Measurements from ENCODE around the gene CTNNA3. TPM values are rescaled to one million over a fixed set of nuclear protein-coding genes. Genes with fewer than 3 reads are reported as not detected.
A peak's percentile ranks its signal among the peaks of the same experiment; 100 is the strongest.

The CTNNA3 gene
- total and polyA plus RNA-seq, 9 donors = 4.1 to 18.8 (median 6.3) TPM

DNA sequence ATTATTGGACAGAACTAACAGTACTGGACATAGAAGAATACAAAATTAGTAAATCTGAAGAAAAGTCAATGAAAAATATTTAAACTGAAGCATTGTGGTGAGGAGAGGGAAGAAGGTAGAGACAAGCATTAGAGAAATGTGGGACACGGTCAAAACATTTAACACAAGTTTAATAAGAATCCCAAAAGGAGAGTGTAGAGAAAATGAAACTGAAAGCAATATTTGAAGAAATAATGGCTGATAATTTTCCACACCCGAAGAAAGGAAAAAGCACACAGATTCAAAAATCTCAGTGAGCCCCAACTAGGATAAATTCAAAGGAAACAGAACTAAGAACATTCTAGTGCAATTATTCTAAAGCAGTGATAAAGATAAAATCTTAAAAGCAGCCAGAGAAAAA is 896.5 kb downstream of the CTNNA3 start:
- no CpG with 5 or more reads among the region's 2 CpGs for WGBS (ENCODE audit: insufficient coverage)
- Histone ChIP-seq H3K9me3 (replicated peaks; ENCODE audit: control insufficient read depth, low read depth, low read length) (no peaks in the 10 kb centered on the region), H3K4me1 (ENCODE audit: control insufficient read depth, insufficient read depth, low read length) (no peaks in the 10 kb centered on the region), H3K27me3 (ENCODE audit: control insufficient read depth, insufficient read depth, low read length) (no peaks in the 10 kb centered on the region), H3K4me3 (ENCODE audit: low read length) (no peak overlapping the region), H3K36me3 (ENCODE audit: control insufficient read depth, insufficient read depth, low read length) (no peaks in the 10 kb centered on the region), H3K27ac (ENCODE audit: low read length) (no peak overlapping the region)
- DNase-seq = no peak

DNA sequence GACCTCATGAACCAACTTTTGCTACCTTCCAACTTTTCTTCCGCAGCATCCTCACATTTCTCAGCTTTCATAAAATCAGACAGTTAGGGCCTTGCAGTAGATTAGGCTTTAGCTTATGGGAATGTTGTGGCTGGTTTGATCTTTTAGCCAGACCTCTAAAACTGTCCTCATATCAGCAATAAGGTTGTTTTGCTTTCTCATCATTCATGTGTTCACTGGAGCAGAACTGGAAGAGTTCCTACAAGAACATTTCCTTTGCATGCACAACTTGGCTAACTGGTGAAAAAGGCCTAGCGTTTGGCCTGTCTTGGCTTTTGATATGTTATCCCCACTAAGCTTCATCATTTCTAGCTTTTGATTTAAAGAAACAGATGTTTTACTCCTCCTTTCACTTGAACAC is 900.1 kb downstream of the CTNNA3 start:
- Histone ChIP-seq H3K36me3 (ENCODE audit: control insufficient read depth, insufficient read depth, low read length) (no peaks in the 10 kb centered on the region), H3K27me3 (ENCODE audit: control insufficient read depth, insufficient read depth, low read length) (no peaks in the 10 kb centered on the region), H3K9me3 (replicated peaks; ENCODE audit: control insufficient read depth, low read depth, low read length) (no peaks in the 10 kb centered on the region), H3K4me3 (ENCODE audit: low read length) (no peak overlapping the region), H3K27ac (ENCODE audit: low read length) (no peak overlapping the region), H3K4me1 (ENCODE audit: control insufficient read depth, insufficient read depth, low read length) (no peaks in the 10 kb centered on the region)
- no peak for DNase-seq
- no CpG with 5 or more reads among the region's 2 CpGs for WGBS (ENCODE audit: insufficient coverage)

DNA sequence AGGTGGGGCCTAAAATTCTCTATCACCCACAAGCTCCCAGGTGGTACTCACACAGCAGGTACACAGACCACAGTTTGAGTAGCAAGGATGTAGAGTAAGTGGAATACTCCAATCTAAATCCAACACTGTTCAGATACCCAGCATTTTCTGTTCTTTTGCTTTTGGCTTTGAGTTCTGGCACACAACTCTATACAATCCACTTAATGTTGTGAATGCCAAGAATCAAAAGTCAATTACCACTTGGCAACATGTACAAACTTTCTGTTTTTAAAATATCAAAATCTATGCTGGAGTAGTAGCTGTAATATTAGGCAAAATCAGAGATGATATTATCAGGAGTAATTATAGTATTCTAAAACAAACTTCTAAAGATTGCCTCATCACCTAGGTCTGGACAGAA is 903.6 kb downstream of the CTNNA3 start:
- no peak overlapping the region for H3K4me3 ChIP-seq (ENCODE audit: low read length)
- no peaks in the 10 kb centered on the region for H3K4me1 ChIP-seq (ENCODE audit: control insufficient read depth, insufficient read depth, low read length)
- H3K36me3 ChIP-seq (ENCODE audit: control insufficient read depth, insufficient read depth, low read length) = no peaks in the 10 kb centered on the region
- no peaks in the 10 kb centered on the region for H3K9me3 ChIP-seq (replicated peaks; ENCODE audit: control insufficient read depth, low read depth, low read length)
- no peaks in the 10 kb centered on the region for H3K27me3 ChIP-seq (ENCODE audit: control insufficient read depth, insufficient read depth, low read length)
- no peak overlapping the region for H3K27ac ChIP-seq (ENCODE audit: low read length)
- DNase-seq = peak; percentile 19

DNA sequence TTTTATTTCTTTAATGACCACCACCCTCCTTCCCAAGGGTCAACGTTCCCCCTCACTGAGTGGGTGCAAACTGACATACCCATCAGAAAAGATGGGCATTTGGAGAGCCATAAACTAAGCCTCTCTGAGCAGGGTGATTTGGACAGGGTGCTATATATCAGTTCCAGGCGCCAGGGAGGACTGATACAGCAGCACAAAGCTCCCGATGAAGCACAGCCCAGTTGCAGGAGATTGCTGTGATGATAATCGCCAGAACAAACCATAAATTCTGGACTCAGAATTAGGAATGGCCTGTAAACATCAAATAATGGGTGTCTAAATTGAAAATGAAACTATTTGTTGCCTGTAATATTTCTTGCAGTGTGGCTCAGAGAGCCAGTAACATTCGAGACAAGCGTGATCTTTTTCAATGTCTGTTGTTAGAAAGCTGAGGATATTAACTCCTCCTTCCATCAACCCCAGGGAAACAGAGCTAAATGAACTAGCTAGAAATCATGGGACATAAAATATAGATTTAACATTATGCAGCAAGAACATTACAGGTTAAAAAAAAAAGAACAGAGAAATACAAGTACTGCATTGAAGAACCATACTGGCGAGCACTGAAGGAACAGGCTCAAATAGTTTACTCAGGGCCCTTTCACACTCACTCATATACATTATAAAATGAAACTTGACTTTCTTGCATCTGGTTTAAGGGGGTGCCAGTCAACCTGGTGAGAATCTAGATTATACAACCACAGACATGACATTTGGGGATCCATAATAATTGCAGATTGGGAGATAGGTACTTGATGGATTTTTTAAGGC is 907.6 kb downstream of the CTNNA3 start:
- no peak overlapping the region for H3K4me3 ChIP-seq (ENCODE audit: low read length)
- WGBS (ENCODE audit: insufficient coverage) = 44% methylated on average over 2 of the region's 7 CpGs
- no peaks in the 10 kb centered on the region for H3K4me1 ChIP-seq (ENCODE audit: control insufficient read depth, insufficient read depth, low read length)
- no peak for DNase-seq
- no peaks in the 10 kb centered on the region for H3K36me3 ChIP-seq (ENCODE audit: control insufficient read depth, insufficient read depth, low read length)
- no peaks in the 10 kb centered on the region for H3K9me3 ChIP-seq (replicated peaks; ENCODE audit: control insufficient read depth, low read depth, low read length)
- no peaks in the 10 kb centered on the region for H3K27me3 ChIP-seq (ENCODE audit: control insufficient read depth, insufficient read depth, low read length)
- no peak overlapping the region for H3K27ac ChIP-seq (ENCODE audit: low read length)

DNA sequence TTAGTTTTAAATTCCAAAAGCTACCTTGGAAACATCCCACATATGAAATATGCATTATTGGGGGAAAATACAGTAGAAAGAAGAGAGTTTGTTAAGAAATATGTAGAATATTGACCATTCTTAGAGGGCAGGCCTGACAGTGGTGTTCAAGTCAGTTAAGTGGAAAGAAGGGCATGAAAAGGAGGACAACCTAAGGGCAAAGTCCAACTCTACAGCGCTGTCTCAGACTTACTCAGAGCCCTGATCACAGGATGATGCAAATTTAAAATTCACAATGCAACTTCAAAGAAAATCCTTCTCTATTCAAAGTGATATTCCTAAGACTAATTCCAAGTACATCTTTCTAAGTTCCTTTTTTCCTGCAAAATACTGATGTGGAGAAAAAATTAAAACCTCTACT is 909.3 kb downstream of the CTNNA3 start:
- DNase-seq = no peak
- H3K36me3 ChIP-seq (ENCODE audit: control insufficient read depth, insufficient read depth, low read length) = no peaks in the 10 kb centered on the region
- no peak overlapping the region for H3K27ac ChIP-seq (ENCODE audit: low read length)
- H3K27me3 ChIP-seq (ENCODE audit: control insufficient read depth, insufficient read depth, low read length) = no peaks in the 10 kb centered on the region
- no CpG with 5 or more reads among the region's 1 CpG for WGBS (ENCODE audit: insufficient coverage)
- no peaks in the 10 kb centered on the region for H3K4me1 ChIP-seq (ENCODE audit: control insufficient read depth, insufficient read depth, low read length)
- H3K4me3 ChIP-seq (ENCODE audit: low read length) = no peak overlapping the region
- no peaks in the 10 kb centered on the region for H3K9me3 ChIP-seq (replicated peaks; ENCODE audit: control insufficient read depth, low read depth, low read length)

DNA sequence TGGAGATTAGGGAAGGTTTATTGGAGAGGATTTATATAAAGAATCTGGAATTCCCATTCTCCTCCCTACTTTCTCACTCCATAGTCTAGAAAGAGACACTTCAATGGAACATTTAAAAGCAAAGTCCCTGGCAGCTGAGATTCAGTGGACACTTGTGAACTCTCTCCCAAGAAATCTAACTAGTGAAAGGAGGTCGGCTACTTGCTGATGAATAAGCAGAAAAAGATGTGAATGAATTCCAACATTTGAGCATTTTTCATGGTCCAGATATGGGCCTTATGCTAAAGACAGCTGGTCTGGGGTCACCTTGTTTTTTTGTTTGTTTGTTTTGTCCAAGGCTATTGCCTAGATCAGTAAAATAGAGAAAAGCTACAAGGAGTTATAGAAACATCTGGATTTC is 911.2 kb downstream of the CTNNA3 start:
- DNase-seq = peak; percentile 8
- H3K4me1 ChIP-seq (ENCODE audit: control insufficient read depth, insufficient read depth, low read length) = no peaks in the 10 kb centered on the region
- no peaks in the 10 kb centered on the region for H3K27me3 ChIP-seq (ENCODE audit: control insufficient read depth, insufficient read depth, low read length)
- H3K9me3 ChIP-seq (replicated peaks; ENCODE audit: control insufficient read depth, low read depth, low read length) = no peaks in the 10 kb centered on the region
- H3K36me3 ChIP-seq (ENCODE audit: control insufficient read depth, insufficient read depth, low read length) = no peaks in the 10 kb centered on the region
- H3K27ac ChIP-seq (ENCODE audit: low read length) = no peak overlapping the region
- WGBS (ENCODE audit: insufficient coverage) = no CpG with 5 or more reads among the region's 1 CpG
- no peak overlapping the region for H3K4me3 ChIP-seq (ENCODE audit: low read length)

DNA sequence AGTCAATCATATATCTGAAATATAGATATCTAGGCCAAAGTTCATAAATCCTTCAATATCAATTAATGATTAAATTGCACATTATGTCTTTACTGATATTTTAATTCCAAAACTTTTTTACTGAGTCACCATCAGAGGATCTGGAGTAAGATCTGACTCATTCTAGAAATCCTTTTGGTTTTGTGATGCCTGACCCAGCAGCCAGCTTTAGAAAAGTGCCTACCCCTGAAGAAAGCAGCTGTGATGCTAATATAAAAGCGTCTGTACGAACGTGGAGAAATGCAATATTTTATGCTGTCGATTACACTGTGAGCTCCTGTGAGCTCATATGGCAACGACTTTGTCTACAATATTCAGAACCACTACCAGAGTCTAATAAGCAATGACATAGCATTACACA is 912.7 kb downstream of the CTNNA3 start:
- Histone ChIP-seq H3K27ac (ENCODE audit: low read length) (no peak overlapping the region), H3K36me3 (ENCODE audit: control insufficient read depth, insufficient read depth, low read length) (no peaks in the 10 kb centered on the region), H3K9me3 (replicated peaks; ENCODE audit: control insufficient read depth, low read depth, low read length) (no peaks in the 10 kb centered on the region), H3K4me3 (ENCODE audit: low read length) (no peak overlapping the region), H3K27me3 (ENCODE audit: control insufficient read depth, insufficient read depth, low read length) (no peaks in the 10 kb centered on the region), H3K4me1 (ENCODE audit: control insufficient read depth, insufficient read depth, low read length) (no peaks in the 10 kb centered on the region)
- WGBS (ENCODE audit: insufficient coverage) = 53% methylated on average over 5 of the region's 5 CpGs
- DNase-seq = no peak

DNA sequence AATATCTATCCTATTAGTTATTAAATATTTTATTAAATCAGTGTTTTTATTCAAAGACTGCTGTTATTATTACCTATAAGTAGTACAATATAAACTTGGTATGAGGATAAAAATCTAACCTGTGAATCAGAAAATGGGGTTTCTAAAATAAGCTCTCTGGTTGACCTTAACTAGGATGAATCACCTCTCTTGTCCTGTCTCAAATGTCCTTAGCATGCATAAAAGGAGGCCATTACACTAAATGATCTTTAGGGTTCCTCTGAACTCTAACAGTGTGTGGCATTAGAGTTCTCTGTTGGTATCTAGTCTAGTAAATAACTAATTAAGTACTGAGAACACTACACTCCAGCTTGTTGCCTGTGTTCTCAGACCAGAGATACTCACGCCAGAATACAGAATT is 913.2 kb downstream of the CTNNA3 start:
- WGBS (ENCODE audit: insufficient coverage) = no CpG with 5 or more reads among the region's 1 CpG
- Histone ChIP-seq H3K27ac (ENCODE audit: low read length) (no peak overlapping the region), H3K36me3 (ENCODE audit: control insufficient read depth, insufficient read depth, low read length) (no peaks in the 10 kb centered on the region)

DNA sequence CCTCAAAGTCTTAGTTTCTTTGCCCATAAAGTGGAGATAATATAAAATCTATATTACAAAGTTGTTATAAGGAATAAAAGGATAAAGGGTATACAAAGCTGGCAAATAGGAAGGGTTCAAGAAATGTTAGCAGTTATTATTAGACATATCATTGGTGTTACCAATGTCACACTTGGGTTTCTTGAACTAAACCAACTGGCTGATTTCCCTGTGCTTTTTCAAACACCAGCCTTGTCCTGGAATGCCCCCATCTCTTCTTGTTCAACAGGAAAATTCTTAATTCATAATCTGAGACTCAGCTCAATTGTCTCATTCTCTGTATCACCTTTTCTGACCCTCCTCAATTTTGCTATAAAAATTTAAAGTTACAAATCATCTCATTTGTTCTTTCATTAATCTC is 913.9 kb downstream of the CTNNA3 start:
- H3K9me3 ChIP-seq (replicated peaks; ENCODE audit: control insufficient read depth, low read depth, low read length) = no peaks in the 10 kb centered on the region
- DNase-seq = no peak
- H3K4me1 ChIP-seq (ENCODE audit: control insufficient read depth, insufficient read depth, low read length) = no peaks in the 10 kb centered on the region
- no peak overlapping the region for H3K4me3 ChIP-seq (ENCODE audit: low read length)
- no peak overlapping the region for H3K27ac ChIP-seq (ENCODE audit: low read length)
- H3K27me3 ChIP-seq (ENCODE audit: control insufficient read depth, insufficient read depth, low read length) = no peaks in the 10 kb centered on the region
- no peaks in the 10 kb centered on the region for H3K36me3 ChIP-seq (ENCODE audit: control insufficient read depth, insufficient read depth, low read length)

More for the DNA sequence above, 913.2 kb downstream of the CTNNA3 start:
- H3K27me3 ChIP-seq (ENCODE audit: control insufficient read depth, insufficient read depth, low read length) = no peaks in the 10 kb centered on the region
- H3K4me1 ChIP-seq (ENCODE audit: control insufficient read depth, insufficient read depth, low read length) = no peaks in the 10 kb centered on the region
- no peaks in the 10 kb centered on the region for H3K9me3 ChIP-seq (replicated peaks; ENCODE audit: control insufficient read depth, low read depth, low read length)
- DNase-seq = no peak
- H3K4me3 ChIP-seq (ENCODE audit: low read length) = no peak overlapping the region

DNA sequence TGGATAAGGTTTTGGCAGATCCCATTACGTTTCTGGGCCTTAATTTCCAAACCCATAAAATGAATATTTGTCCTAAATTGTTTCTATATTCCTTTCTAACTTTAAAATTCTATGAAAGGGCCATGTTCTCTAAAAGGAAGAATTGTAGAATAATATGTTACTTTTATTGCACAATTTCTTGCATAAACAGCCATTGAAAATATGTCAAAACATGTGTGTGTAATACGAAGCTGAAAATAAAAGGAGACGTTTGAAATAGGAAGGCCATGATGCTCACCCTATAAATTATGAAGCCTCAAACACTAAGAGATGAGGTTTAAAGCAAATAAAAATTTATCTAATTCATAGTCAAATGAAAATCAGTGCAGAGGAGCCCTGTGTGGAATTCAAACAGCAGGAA is 915.2 kb downstream of the CTNNA3 start:
- Histone ChIP-seq H3K4me1 (ENCODE audit: control insufficient read depth, insufficient read depth, low read length) (no peaks in the 10 kb centered on the region), H3K4me3 (ENCODE audit: low read length) (no peak overlapping the region), H3K27ac (ENCODE audit: low read length) (no peak overlapping the region), H3K9me3 (replicated peaks; ENCODE audit: control insufficient read depth, low read depth, low read length) (no peaks in the 10 kb centered on the region), H3K27me3 (ENCODE audit: control insufficient read depth, insufficient read depth, low read length) (no peaks in the 10 kb centered on the region), H3K36me3 (ENCODE audit: control insufficient read depth, insufficient read depth, low read length) (no peaks in the 10 kb centered on the region)
- DNase-seq = no peak
- WGBS (ENCODE audit: insufficient coverage) = no CpG with 5 or more reads among the region's 3 CpGs

DNA sequence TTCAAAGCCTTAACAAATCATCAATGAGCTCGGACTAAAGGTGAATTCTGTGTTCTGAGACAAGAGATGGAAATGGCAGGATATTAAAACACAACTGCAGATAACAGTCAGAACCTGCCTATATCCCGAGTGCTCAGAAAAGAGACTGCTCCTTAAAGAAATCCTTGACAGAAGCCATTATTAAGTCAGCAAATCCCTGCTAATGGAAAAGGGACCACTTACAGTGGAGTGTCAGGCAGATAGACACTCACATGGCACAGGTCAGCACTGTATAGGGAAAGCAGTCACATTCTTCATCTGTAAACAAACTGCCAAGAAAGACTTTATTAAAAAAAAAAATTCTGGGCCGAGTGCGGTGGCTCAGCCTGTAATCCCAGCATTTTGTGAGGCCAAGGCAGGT is 917.6 kb downstream of the CTNNA3 start:
- H3K4me3 ChIP-seq (ENCODE audit: low read length) = no peak overlapping the region
- H3K27ac ChIP-seq (ENCODE audit: low read length) = no peak overlapping the region
- H3K9me3 ChIP-seq (replicated peaks; ENCODE audit: control insufficient read depth, low read depth, low read length) = no peaks in the 10 kb centered on the region
- H3K4me1 ChIP-seq (ENCODE audit: control insufficient read depth, insufficient read depth, low read length) = no peaks in the 10 kb centered on the region
- no peak for DNase-seq
- WGBS (ENCODE audit: insufficient coverage) = 67% methylated on average over 2 of the region's 4 CpGs
- H3K27me3 ChIP-seq (ENCODE audit: control insufficient read depth, insufficient read depth, low read length) = no peaks in the 10 kb centered on the region
- no peaks in the 10 kb centered on the region for H3K36me3 ChIP-seq (ENCODE audit: control insufficient read depth, insufficient read depth, low read length)

Measured in muscle of leg (tissue), 11 donors.